ENCODE measurements around the gene BATF3.

The BATF3 gene

DNA sequence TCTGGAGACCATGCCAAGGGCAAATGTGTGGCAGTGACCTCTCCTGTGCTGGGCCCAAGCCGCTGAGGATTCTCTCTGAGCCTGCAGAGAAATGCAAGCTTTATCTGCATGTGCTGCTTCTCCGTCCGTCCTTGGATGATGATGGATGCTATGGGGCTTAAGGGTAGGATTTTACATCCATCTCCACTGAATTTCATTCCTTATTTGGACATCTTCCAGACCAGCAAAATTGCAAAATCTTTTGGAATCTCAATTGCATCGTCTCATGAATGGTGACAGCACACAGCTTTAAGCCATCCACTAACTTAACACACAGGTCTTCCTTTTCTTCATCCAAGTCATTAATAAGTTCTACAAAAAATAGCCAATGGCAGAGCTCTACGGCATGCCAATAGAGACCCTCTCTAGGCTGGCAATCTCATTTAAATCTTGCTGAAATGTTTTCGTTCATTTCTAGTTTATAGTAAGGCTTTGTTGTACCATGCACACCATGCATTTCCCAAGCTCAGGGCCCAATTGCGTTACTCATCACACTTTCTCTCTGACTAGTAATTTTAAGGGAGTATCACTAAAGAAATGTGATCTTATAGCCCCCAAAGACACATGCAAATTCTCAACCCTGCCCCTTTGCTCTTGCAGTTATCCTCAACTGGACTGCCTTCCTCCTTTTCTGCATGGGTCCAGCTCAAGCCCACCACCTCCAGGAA lies 11.1 kb downstream of the BATF3 start:
- in situ Hi-C loops (cut with MboI; ENCODE audit: low pct_unique_long_range_greater_than_20kb, low sequenced_read_pairs) = no loop called here
- DNase-seq = no peak

DNA sequence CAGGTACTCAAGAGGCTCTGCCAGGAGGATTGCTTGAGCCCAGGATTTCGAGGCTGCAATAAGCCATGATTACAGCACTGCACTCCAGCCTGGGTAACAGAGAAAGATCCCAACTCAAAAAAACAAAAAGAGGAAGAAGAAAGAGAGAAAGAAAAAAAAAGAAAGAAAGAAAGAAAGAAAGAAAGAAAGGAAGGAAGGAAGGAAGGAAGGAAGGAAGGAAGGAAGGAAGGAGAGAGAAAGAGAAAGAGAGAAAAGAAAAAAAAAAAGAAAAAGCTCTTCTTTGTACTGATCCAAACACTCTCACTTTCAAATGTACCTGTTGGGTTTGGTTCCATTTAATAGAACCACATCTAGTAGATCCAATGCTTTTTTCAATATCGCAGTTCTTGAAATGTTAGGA lies 11.8 kb downstream of the BATF3 start:
- in situ Hi-C loops (cut with MboI; ENCODE audit: low pct_unique_long_range_greater_than_20kb, low sequenced_read_pairs) = no loop called here
- no peak for DNase-seq

DNA sequence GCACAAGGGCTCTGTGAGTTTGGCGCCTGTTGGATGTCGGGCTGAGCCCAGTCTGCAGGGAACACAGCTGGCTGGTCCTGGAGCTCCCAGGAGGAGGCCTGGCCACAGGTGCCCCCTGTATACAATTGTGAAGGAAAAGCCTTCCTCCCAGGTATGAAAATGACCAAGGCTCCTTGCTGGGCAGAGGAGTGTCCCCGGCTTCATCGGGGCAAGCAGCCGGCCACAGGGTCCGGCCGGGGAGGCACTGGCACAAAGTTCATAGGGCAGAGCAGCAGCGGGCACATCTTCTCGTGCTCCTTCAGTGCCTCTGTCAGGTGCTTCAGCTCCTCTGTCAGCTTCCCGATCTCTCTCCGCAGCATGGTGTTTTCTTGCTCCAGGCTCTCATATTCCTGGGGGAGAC lies 13.0 kb downstream of the BATF3 start:
- in situ Hi-C loops (cut with MboI; ENCODE audit: low pct_unique_long_range_greater_than_20kb, low sequenced_read_pairs) = no loop called here

DNA sequence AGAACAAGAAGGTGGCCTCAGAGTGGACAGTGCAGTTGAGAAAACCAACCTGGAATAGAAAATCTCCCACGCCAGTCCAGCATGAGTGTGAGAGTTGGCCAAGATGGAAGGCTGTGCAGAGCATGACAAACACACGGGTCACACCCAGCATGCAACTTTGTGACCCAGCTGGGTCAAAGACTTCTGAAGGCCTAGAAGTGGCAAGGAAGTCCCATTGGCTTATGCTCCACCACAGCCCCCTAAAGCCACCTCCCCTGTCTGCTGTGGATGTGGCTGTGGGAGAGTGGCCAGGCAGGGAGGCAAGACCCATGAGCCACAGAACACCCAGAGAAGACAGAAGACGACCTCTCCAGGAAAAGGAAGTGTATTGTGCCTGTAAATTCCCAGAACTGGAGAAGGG lies 13.6 kb downstream of the BATF3 start:
- in situ Hi-C loops (cut with MboI; ENCODE audit: low pct_unique_long_range_greater_than_20kb, low sequenced_read_pairs) = no loop called here
- no peak for DNase-seq

More for the DNA sequence above, 13.0 kb downstream of the BATF3 start:
- DNase-seq = no peak

DNA sequence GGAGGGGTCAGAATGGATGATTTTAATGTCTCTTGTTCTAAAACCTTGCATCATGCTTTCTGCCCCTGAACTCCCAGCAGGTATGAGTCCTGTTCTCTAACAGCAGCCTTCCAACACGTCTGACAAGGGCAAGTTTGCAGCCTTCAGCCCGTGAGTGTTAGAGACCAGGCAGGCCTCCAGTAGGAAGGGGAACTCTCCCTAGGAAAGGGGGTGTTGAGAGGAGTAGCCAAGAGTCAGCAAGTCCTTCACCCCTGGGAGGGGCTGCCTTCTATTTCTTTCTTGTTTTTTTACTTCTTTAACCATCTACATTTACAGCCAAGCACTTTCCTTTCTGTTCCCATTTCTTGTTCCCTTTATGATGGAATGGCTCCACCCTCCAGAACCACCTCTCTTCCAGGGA lies 14.2 kb downstream of the BATF3 start:
- DNase-seq = no peak
- in situ Hi-C loops (cut with MboI; ENCODE audit: low pct_unique_long_range_greater_than_20kb, low sequenced_read_pairs) = no loop called here

DNA sequence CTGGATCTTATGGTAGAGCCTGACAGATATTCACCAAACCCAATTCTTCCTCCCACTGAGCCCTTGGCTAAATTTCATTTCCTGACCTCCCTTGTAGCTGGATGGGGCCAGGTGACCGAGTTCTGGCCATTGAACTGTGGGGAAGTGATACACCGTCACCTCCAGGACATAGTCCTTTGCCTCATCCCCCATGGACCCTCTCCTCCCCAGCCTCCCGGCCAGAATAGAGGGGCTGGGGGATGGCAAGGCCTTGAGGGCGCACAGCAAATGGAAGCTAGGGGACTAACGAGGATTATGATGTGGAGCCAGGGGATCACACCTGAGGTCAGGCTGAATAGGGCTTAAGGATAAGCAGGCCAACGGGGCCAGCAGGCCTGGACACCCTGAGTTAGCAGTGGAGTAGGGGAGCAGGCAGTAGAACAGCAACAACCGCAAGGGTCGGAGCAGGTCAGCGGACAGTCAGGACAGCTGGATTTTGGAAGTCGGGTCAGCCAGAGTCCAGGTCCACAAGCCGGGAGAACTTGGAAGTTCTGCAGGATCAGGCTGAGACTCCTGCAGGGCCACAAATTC lies 15.0 kb downstream of the BATF3 start:
- in situ Hi-C loops (cut with MboI; ENCODE audit: low pct_unique_long_range_greater_than_20kb, low sequenced_read_pairs) = no loop called here
- no peak for DNase-seq

DNA sequence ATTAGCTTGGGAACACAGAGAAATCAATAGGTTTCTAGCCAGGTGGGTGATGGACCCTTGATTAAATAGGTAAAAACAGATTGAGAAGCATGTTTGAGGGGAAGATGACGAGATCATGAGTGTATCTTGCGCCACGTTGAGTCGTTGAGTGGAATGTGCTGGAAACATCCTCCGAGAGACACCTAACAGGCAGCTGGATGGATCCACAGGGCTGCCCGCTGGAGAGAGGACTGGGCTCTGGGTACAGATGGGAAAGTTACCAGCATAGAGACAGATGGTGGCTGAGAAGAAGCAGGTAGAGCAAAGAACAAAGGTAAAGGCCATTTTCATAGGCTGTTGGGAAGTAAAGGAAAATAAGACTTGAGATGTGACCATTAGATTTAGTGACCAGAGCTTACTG lies 15.6 kb downstream of the BATF3 start:
- in situ Hi-C loops (cut with MboI; ENCODE audit: low pct_unique_long_range_greater_than_20kb, low sequenced_read_pairs) = no loop called here
- DNase-seq = no peak

DNA sequence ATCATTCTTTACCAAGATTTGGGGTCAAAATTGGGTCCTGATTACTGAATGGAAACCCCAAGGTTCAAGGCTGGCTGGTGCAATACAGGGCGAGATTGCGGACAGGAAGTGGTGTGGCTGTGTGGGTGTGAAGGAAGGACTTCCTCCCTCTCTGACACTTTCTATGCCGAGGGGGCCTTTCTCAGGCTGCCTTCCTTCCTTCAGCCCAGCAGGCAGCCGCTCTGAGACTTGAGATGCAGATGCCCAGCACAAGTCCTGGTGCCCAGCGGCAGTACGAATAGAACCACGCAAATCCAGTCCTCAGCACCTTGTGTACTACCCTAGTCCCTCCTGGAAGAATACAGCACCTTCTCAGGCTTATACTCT lies 16.3 kb downstream of the BATF3 start:
- DNase-seq = peak; percentile 81
- in situ Hi-C loops (cut with MboI; ENCODE audit: low pct_unique_long_range_greater_than_20kb, low sequenced_read_pairs) = no loop called here

DNA sequence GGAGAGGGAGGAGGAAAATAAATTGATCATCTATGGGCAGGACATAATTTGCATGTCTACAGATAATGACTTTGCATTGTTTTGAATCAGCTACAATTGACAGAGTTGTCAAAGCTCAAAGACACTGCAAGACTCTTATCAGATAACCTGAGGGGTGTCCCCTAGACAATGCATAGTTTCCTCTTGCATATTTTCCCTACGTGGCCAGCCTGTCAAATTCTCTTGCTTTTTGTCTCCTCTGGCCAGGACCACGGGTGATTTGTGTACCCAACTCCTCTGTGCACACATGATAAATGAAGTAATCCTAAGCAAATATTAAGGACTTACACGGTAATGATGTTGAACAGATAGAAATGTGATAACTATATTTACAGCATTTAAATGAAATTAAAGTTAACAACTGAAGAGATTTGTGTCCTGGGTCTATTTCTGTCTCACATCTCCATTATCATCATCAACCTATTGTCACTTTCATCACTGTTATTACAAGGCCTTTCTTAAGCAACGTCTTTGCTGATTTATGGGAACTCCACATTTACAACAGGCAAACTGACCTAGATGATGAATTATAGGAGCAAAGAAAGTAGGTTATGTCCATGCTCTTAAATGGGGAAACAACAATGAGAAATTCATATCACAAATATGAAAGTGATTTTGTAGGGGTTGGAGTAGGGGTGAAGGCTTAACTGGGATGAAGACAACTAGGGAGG lies 18.8 kb downstream of the BATF3 start:
- in situ Hi-C loops (cut with MboI; ENCODE audit: low pct_unique_long_range_greater_than_20kb, low sequenced_read_pairs) = no loop called here
- DNase-seq = no peak

DNA sequence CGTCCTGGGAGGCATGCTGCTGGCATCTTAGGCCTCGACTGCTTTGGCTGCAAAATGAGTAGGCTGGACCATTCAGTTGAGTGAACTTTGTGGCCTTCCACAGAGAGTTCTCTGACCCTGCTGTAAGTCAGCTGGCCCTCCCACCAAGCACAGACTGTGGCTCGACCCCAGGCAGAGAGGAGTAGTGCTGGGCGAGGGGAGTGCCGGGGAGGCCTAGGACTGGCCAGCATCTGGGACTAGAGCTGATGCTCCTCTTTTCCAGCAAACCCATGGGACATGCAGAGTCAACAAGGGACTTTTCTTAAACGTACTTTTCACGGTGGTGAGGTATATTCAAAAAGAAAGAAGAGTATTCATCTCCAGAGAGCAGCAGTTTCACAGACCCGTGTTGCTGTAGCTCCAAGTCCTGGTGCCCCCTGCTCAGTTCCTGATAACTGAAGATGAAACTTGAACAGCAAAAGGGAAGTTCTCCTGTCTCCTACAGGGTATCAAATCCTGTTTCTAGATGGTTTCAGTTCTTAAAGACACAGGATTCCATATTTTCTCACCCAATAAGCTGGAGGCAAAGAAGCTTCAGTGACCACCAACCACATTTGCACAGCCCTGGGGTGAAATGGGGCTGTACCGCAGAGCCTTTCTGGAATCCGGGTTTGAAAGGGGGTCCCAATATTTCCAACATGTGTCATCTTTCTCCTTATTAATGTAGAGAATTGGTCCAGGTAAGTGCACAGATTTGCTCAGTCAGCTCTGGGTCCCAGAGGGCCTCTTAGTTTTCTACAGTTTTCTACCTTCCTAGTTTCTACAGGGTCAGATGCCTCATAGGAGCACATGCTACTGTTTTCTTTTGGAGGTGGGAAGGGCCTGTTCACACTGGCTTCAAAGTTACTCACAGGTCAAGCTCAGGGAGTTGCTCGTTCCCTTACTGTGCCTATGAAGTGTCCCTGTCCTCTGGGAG lies 20.9 kb downstream of the BATF3 start:
- in situ Hi-C loops (cut with MboI; ENCODE audit: low pct_unique_long_range_greater_than_20kb, low sequenced_read_pairs) = no loop called here
- DNase-seq = no peak

DNA sequence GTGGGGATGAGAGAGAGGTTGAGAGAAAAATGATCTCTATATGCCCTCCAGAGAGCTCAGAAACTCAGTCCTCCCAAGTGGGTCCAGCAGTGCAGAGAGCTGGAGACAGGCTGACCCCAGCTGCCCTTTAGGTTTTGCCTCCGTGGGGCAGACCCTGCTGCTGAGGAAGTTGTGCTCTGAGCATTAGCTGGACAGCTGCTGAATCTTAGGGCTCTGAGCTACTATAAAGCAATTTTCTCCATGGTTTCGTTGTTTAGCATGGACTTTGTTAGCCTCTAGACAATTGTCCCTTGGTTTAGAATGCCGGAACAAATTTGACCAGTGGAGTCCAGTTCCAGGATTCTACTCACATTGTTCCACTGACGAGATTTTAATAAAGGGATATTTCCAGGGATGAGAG lies 22.1 kb downstream of the BATF3 start:
- DNase-seq = no peak
- in situ Hi-C loops (cut with MboI; ENCODE audit: low pct_unique_long_range_greater_than_20kb, low sequenced_read_pairs) = no loop called here

DNA sequence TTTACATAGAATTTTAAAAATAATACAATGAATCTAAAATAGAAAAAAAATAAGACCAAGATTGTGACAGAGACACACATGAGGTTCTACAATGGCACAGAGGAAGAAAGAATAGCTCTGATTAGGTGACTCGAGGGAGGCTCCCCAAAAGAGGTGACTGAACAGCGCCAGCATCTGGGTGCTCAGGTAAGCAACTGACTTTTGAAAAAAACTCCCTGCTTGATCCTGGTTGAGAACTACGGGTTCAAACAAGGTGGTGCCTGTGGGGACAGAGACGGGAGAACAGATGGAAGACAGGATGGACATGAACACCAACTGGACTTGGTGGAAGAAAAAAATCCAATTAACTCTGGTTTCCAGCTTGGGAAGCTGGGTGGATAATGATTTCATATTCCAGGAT lies 22.5 kb downstream of the BATF3 start:
- in situ Hi-C loops (cut with MboI; ENCODE audit: low pct_unique_long_range_greater_than_20kb, low sequenced_read_pairs) = no loop called here
- DNase-seq = no peak

DNA sequence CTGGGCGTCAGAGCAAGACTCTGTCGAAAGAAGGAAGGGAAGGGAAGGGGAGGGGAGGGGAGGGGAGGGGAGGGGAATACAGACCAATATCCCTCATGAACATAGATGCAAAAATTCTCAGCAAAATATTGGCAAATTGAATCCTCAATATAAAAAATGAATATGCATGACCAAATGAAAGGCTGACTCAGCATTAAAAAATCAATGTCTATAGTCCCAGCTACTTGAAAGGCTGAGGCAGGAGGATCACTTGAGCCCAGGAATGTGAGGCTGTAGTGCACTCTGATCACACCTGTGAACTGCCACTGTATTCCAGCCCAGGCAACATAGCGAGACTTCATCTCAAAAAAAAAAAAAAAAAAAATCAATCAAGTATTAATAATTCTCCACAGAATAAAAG lies 24.0 kb downstream of the BATF3 start:
- in situ Hi-C loops (cut with MboI; ENCODE audit: low pct_unique_long_range_greater_than_20kb, low sequenced_read_pairs) = no loop called here
- DNase-seq = no peak

DNA sequence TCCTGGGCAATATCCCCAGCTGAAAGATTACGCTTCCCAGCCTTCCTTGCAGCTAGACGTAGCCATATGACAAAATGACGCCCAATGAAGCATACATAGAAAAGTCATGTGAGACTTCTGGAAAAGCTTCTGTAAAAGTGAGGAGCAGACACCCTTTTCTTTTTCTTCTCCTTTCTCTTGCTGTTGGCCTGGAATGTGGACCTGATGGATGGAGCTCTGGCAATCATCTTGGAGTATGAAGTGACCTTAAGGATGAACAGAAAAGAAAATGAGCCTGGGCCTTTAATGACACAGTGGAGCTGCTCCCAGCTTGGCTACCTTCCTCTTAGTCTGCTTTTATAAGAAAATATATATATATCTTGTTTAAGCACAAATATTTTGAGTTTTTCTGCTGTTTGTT lies 24.8 kb downstream of the BATF3 start:
- in situ Hi-C loops (cut with MboI; ENCODE audit: low pct_unique_long_range_greater_than_20kb, low sequenced_read_pairs) = no loop called here

DNA sequence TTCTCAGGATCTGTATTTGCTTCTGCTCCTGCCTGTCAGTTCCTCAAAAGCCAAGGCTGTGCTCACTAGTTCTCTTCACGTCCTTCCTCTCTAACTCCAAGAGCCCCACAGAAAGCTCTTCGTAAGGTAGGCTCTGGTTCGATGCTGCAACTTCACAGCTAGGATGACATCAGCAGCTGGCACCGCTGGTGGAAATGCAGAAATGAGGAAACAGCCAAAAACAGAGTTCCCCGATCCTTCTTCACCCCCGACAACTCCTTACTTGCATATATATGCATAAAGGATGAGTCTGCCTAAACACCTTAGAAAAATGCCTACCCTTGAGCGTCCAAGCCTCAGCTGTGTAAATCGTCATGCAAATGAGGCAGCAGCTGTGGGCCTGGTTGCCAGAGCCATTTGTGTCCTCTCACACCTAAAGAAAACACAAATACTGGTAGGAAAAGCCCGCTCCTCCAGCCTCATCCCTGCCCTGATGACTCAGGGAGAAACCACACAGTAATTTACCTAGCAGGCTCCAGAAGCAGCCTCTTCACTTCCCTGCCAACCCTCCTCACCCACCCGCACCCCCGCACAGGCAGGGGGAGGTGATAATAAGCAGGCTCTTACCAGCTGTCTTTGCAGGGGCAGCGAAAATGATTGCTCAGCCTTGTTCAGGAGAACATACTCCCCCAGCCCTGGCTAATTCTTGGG lies 28.2 kb downstream of the BATF3 start:
- in situ Hi-C loops (cut with MboI; ENCODE audit: low pct_unique_long_range_greater_than_20kb, low sequenced_read_pairs) = no loop called here
- peak; percentile 92 for DNase-seq

More for the DNA sequence above, 24.8 kb downstream of the BATF3 start:
- no peak for DNase-seq

DNA sequence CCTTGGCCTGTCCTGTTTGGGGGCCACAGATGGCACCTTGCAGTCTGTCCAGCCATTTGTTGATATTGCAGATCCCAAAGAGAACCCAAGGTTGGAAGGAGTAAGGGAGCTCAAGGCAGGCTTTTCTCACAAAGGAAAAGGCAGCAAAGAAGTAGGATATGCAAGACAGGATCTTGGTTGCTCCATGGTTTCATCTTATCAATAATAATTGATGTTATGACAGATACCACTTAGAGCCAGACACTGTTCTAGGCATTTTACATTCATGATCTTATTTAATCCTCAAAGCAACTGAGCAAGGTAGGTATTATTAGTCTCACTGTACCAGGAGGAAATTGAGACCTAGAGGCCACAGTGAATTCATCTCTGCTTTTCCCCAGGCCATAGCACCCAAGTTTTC lies 28.8 kb downstream of the BATF3 start:
- in situ Hi-C loops (cut with MboI; ENCODE audit: low pct_unique_long_range_greater_than_20kb, low sequenced_read_pairs) = no loop called here
- DNase-seq = no peak

DNA sequence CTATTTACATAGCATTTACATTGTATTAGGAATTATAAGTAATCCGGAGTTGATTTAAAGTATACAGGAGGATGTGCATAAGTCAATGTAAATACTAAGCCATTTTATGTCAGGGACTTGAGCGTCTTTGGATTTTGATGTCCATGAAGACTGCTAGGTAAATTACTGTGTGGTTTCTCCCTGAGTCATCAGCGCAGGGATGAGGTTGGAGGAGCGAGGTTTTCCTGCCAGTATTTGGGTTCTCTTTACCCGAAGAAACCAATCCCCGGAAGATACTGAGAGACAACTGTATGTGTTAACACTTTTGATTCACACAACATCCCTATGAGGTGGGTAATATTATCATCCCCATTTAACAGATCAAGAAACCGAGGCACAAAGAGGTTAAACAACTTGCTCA lies 29.3 kb downstream of the BATF3 start:
- DNase-seq = no peak
- in situ Hi-C loops (cut with MboI; ENCODE audit: low pct_unique_long_range_greater_than_20kb, low sequenced_read_pairs) = no loop called here

DNA sequence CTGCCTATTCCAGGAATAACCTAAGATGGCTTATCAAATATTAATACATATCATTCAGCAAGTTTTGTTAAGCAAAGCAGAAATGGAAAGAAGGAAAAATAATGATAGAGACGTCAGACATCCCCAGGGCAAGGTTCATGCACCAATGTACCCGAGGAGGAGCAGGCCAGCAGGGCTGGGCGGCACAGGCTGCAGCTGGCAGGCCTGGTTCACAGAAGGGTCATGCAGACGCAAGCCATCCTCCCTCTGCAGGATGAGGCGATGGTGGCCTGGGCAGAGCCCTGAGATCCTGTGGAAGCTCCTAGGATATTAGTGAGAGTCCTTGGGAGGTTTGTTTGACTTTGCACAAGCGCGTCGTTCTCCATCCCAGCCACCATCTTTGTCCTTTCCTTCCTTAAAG lies 30.0 kb downstream of the BATF3 start:
- DNase-seq = no peak
- in situ Hi-C loops (cut with MboI; ENCODE audit: low pct_unique_long_range_greater_than_20kb, low sequenced_read_pairs) = no loop called here

DNA sequence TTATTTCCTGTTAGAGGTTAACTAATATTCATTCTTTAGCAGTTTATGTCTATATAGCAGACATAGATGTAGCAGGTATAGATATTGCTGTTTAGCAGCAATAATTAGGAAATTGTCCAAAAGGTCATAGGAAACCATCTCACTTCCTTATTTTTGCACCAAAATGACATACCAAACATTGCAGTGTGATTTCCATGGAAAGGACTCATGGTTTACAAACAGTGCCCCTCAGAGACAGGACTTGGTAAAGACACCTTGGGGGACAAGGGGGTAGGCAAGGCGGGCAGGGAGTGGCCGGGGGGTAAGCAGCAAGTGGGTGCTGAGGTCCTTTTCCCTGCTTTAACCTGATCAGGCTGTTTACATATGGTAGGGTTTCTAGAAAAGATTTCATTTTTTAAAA lies 30.5 kb downstream of the BATF3 start:
- in situ Hi-C loops (cut with MboI; ENCODE audit: low pct_unique_long_range_greater_than_20kb, low sequenced_read_pairs) = no loop called here
- DNase-seq = peak; percentile 64

All from KBM-7 (cell line).